Measurements from ENCODE around the gene MAP4K4. TPM values are rescaled to one million over a fixed set of nuclear protein-coding genes. Genes with fewer than 3 reads are reported as not detected.

MAP4K4 gene
- polyA plus RNA-seq, 1 donor (not counting 4 experiments of a cell fraction or from before 2014, with no cell fraction given) = 84.1 TPM

- Histone ChIP-seq H3K4me2 (ENCODE audit: control insufficient read depth, extremely low read depth, insufficient read depth, low read depth, low read length) (no peak overlapping the region), H3K36me3 (ENCODE audit: control insufficient read depth in 2 of 2, extremely low read depth in 1 of 2, insufficient read depth in 2 of 2, low read length in 2 of 2) (no peaks in the 10 kb centered on the region), H3K4me1 (ENCODE audit: control insufficient read depth, extremely low read depth, insufficient read depth, low read length) (no peaks in the 10 kb centered on the region), H3K9me1 (ENCODE audit: control insufficient read depth, extremely low read depth, insufficient read depth, low read length) (no peaks in the 10 kb centered on the region), H3K4me3 (ENCODE audit: control insufficient read depth in 2 of 3, extremely low read depth in 1 of 3, insufficient read depth in 2 of 3, low read depth in 1 of 3, low read length in 3 of 3) (no peak overlapping the region), H2AFZ (ENCODE audit: control insufficient read depth, low read length) (no peak overlapping the region), H3K27ac (ENCODE audit: control insufficient read depth, insufficient read depth, low read length) (no peak overlapping the region), H4K20me1 (ENCODE audit: control insufficient read depth, extremely low read depth, insufficient read depth, low read length) (no peaks in the 10 kb centered on the region), H3K79me2 (ENCODE audit: control insufficient read depth, insufficient read depth, low read length) (no peaks in the 10 kb centered on the region), H3K27me3 (ENCODE audit: control insufficient read depth, extremely low read depth, insufficient read depth, low read length) (no peaks in the 10 kb centered on the region), H3K9ac (ENCODE audit: control insufficient read depth, extremely low read depth, insufficient read depth, low read length) (no peak overlapping the region), H3K9me3 (ENCODE audit: control insufficient read depth, low read depth, low read length) (no peaks in the 10 kb centered on the region)
- TF ChIP-seq EZH2 (IDR thresholded peaks at IDR 0.05; ENCODE audit: low read length) (no peak), CTCF (optimal IDR thresholded peaks at IDR 0.05 in 1 of 3, IDR thresholded peaks at IDR 0.05 in 1 of 3, conservative IDR thresholded peaks at IDR 0.05 in 1 of 3; ENCODE audit: extremely low read depth in 1 of 3, insufficient read depth in 2 of 3, low read length in 3 of 3) (no peak)
- dilution Hi-C loops (cut with MboI; ENCODE audit: extremely low pct_ligation_motif_present, low sequenced_read_pairs) = no loop called here
- DNase-seq (ENCODE audit: low read depth, low spot score) (no peak), FAIRE-seq (no peak)
Measured at GRCh38 chr2:101676674-101677073, 20.8 kb upstream of the MAP4K4 start.

- no peak overlapping the region for H3K4me3 ChIP-seq (ENCODE audit: control insufficient read depth in 2 of 3, extremely low read depth in 1 of 3, insufficient read depth in 2 of 3, low read depth in 1 of 3, low read length in 3 of 3)
- no peak overlapping the region for H2AFZ ChIP-seq (ENCODE audit: control insufficient read depth, low read length)
- TF ChIP-seq CTCF (optimal IDR thresholded peaks at IDR 0.05 in 1 of 3, IDR thresholded peaks at IDR 0.05 in 1 of 3, conservative IDR thresholded peaks at IDR 0.05 in 1 of 3; ENCODE audit: extremely low read depth in 1 of 3, insufficient read depth in 2 of 3, low read length in 3 of 3) = no peak
- no peak for TF ChIP-seq EZH2 (IDR thresholded peaks at IDR 0.05; ENCODE audit: low read length)
- no peak for DNase-seq (ENCODE audit: low read depth, low spot score)
- H3K4me1 ChIP-seq (ENCODE audit: control insufficient read depth, extremely low read depth, insufficient read depth, low read length) = no peaks in the 10 kb centered on the region
- dilution Hi-C loops (cut with MboI; ENCODE audit: extremely low pct_ligation_motif_present, low sequenced_read_pairs) = no loop called here
- no peak overlapping the region for H3K27ac ChIP-seq (ENCODE audit: control insufficient read depth, insufficient read depth, low read length)
- FAIRE-seq = no peak
- H3K4me2 ChIP-seq (ENCODE audit: control insufficient read depth, extremely low read depth, insufficient read depth, low read depth, low read length) = no peak overlapping the region
- no peaks in the 10 kb centered on the region for H3K9me3 ChIP-seq (ENCODE audit: control insufficient read depth, low read depth, low read length)
- H3K9me1 ChIP-seq (ENCODE audit: control insufficient read depth, extremely low read depth, insufficient read depth, low read length) = no peaks in the 10 kb centered on the region
- no peaks in the 10 kb centered on the region for H4K20me1 ChIP-seq (ENCODE audit: control insufficient read depth, extremely low read depth, insufficient read depth, low read length)
- H3K79me2 ChIP-seq (ENCODE audit: control insufficient read depth, insufficient read depth, low read length) = no peaks in the 10 kb centered on the region
- no peaks in the 10 kb centered on the region for H3K36me3 ChIP-seq (ENCODE audit: control insufficient read depth in 2 of 2, extremely low read depth in 1 of 2, insufficient read depth in 2 of 2, low read length in 2 of 2)
- H3K9ac ChIP-seq (ENCODE audit: control insufficient read depth, extremely low read depth, insufficient read depth, low read length) = no peak overlapping the region
- no peaks in the 10 kb centered on the region for H3K27me3 ChIP-seq (ENCODE audit: control insufficient read depth, extremely low read depth, insufficient read depth, low read length)
Measured at GRCh38 chr2:101677658-101678057, 19.8 kb upstream of the MAP4K4 start.
